HEK293 (cell line): ENCODE measurements around the gene TMEM45A.

Source experiments
- KLF10 ChIP-seq: fragments of 450-650 bp; IDR thresholded peaks from 2 replicates; pipeline ENCODE4 v1.5.1; 2018; ENCODE audit warnings: missing biosample characterization, mild to moderate bottlenecking, missing genetic modification characterization
- MEIS1 ChIP-seq: sonication (generic); formaldehyde crosslinking; IDR thresholded peaks from 2 replicates; pipeline ENCODE4 v1.8.1; 2022; ENCODE audit warnings: missing genetic modification reagents, mild to moderate bottlenecking, borderline replicate concordance
- SP2 ChIP-seq: fragments of 450-650 bp; formaldehyde crosslinking; IDR thresholded peaks from 2 replicates; pipeline ENCODE4 v1.5.1; 2016; ENCODE audit warnings: missing biosample characterization, missing genetic modification characterization
- ZBTB7A ChIP-seq: fragments of 450-650 bp; formaldehyde crosslinking; IDR thresholded peaks from 2 replicates; pipeline ENCODE4 v1.5.1; 2016; ENCODE audit warnings: low read depth, missing biosample characterization, missing genetic modification characterization
- ZNF146 ChIP-seq: fragments of 450-650 bp; formaldehyde crosslinking; IDR thresholded peaks from 2 replicates; pipeline ENCODE4 v1.5.1; 2016; ENCODE audit warnings: missing biosample characterization, missing genetic modification characterization
- ZNF416 ChIP-seq: fragments of 450-650 bp; formaldehyde crosslinking; IDR thresholded peaks from 2 replicates; pipeline ENCODE4 v1.5.1; 2016; ENCODE audit warnings: missing biosample characterization, missing genetic modification characterization
- ZNF48 ChIP-seq: fragments of 450-650 bp; formaldehyde crosslinking; IDR thresholded peaks from 2 replicates; pipeline ENCODE4 v1.5.1; 2016; ENCODE audit warnings: missing biosample characterization, missing genetic modification characterization
- ZNF701 ChIP-seq: fragments of 450-650 bp; formaldehyde crosslinking; IDR thresholded peaks from 2 replicates; pipeline ENCODE4 v1.5.1; 2016; ENCODE audit warnings: missing biosample characterization, missing genetic modification characterization
- ZNF837 ChIP-seq: fragments of 450-650 bp; formaldehyde crosslinking; IDR thresholded peaks from 2 replicates; pipeline ENCODE4 v1.5.1; 2016; ENCODE audit warnings: missing biosample characterization, missing genetic modification characterization
- TF ChIP-seq, protein P1 (sequence below): fragments of 450-650 bp; formaldehyde crosslinking; IDR thresholded peaks from 2 replicates; pipeline ENCODE4 v1.5.1; 2016; ENCODE audit warnings: missing biosample characterization, missing genetic modification characterization
- TF ChIP-seq, protein P2 (sequence below): fragments of 450-650 bp; formaldehyde crosslinking; IDR thresholded peaks from 2 replicates; pipeline ENCODE4 v1.5.1; 2016; ENCODE audit warnings: missing biosample characterization, missing genetic modification characterization
- TF ChIP-seq, protein P3 (sequence below): fragments of 450-650 bp; formaldehyde crosslinking; IDR thresholded peaks from 2 replicates; pipeline ENCODE4 v1.5.1; 2016; ENCODE audit warnings: missing biosample characterization, missing genetic modification characterization, low read depth

DNA sequence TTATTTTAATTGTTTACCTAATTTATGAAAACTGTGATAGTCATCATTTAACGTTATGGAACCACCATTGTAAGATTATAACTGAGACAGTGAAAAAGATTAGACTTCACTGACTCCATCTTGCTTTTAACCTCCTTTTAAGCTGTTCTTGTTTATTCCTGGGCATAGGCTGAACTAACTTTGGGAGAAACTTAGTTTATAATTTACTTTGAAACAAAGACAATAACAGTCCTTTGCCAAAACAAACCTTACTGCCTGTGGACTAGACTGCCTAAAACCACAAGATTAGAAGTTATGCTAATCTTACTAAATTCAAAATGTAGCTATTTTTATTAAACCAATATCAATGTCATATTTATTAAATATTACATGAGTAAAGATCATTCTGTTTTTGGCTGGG, 44.3 kb upstream of the TMEM45A start:
- TF ChIP-seq ZNF146 (tag by site-specific recombination) (no peak), KLF10 (tag by site-specific recombination) (no peak), ZBTB7A (tag by site-specific recombination) (no peak), ZNF416 (no peak), ZNF48 (no peak), ZNF701 (no peak), SP2 (tag by site-specific recombination) (no peak), MEIS1 (CRISPR knock-in tag) (no peak), ZNF837 (no peak)
- TF ChIP-seq, protein P1, sequence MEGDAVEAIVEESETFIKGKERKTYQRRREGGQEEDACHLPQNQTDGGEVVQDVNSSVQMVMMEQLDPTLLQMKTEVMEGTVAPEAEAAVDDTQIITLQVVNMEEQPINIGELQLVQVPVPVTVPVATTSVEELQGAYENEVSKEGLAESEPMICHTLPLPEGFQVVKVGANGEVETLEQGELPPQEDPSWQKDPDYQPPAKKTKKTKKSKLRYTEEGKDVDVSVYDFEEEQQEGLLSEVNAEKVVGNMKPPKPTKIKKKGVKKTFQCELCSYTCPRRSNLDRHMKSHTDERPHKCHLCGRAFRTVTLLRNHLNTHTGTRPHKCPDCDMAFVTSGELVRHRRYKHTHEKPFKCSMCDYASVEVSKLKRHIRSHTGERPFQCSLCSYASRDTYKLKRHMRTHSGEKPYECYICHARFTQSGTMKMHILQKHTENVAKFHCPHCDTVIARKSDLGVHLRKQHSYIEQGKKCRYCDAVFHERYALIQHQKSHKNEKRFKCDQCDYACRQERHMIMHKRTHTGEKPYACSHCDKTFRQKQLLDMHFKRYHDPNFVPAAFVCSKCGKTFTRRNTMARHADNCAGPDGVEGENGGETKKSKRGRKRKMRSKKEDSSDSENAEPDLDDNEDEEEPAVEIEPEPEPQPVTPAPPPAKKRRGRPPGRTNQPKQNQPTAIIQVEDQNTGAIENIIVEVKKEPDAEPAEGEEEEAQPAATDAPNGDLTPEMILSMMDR: no peak
- TF ChIP-seq, protein P2, sequence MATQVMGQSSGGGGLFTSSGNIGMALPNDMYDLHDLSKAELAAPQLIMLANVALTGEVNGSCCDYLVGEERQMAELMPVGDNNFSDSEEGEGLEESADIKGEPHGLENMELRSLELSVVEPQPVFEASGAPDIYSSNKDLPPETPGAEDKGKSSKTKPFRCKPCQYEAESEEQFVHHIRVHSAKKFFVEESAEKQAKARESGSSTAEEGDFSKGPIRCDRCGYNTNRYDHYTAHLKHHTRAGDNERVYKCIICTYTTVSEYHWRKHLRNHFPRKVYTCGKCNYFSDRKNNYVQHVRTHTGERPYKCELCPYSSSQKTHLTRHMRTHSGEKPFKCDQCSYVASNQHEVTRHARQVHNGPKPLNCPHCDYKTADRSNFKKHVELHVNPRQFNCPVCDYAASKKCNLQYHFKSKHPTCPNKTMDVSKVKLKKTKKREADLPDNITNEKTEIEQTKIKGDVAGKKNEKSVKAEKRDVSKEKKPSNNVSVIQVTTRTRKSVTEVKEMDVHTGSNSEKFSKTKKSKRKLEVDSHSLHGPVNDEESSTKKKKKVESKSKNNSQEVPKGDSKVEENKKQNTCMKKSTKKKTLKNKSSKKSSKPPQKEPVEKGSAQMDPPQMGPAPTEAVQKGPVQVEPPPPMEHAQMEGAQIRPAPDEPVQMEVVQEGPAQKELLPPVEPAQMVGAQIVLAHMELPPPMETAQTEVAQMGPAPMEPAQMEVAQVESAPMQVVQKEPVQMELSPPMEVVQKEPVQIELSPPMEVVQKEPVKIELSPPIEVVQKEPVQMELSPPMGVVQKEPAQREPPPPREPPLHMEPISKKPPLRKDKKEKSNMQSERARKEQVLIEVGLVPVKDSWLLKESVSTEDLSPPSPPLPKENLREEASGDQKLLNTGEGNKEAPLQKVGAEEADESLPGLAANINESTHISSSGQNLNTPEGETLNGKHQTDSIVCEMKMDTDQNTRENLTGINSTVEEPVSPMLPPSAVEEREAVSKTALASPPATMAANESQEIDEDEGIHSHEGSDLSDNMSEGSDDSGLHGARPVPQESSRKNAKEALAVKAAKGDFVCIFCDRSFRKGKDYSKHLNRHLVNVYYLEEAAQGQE: no peak
- TF ChIP-seq, protein P3, sequence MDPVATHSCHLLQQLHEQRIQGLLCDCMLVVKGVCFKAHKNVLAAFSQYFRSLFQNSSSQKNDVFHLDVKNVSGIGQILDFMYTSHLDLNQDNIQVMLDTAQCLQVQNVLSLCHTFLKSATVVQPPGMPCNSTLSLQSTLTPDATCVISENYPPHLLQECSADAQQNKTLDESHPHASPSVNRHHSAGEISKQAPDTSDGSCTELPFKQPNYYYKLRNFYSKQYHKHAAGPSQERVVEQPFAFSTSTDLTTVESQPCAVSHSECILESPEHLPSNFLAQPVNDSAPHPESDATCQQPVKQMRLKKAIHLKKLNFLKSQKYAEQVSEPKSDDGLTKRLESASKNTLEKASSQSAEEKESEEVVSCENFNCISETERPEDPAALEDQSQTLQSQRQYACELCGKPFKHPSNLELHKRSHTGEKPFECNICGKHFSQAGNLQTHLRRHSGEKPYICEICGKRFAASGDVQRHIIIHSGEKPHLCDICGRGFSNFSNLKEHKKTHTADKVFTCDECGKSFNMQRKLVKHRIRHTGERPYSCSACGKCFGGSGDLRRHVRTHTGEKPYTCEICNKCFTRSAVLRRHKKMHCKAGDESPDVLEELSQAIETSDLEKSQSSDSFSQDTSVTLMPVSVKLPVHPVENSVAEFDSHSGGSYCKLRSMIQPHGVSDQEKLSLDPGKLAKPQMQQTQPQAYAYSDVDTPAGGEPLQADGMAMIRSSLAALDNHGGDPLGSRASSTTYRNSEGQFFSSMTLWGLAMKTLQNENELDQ (tag by site-specific recombination): no peak
